Astrocyte of the spinal cord (primary cell): Measurements from ENCODE around the gene FSIP1.
A peak's percentile ranks its signal among the peaks of the same experiment; 100 is the strongest.

Experiments used
- DNase-seq: peaks from one replicate; pipeline ENCODE4 v3.0.0; 2011; ENCODE audit warnings: low read depth, low spot score
- H3K4me3 ChIP-seq: 2 replicates; pipeline ENCODE4 v1.5.1; 2011; ENCODE audit warnings: low read depth, mild to moderate bottlenecking, low read length, moderate library complexity
- in situ Hi-C: cut with HindIII; loops from 2 replicates; pipeline ENCODE4 v1.10.0; 2017; ENCODE audit warnings: low sequenced_read_pairs
- TF ChIP-seq, protein P1 (sequence below): IDR thresholded peaks from 2 replicates; pipeline ENCODE4 v1.5.1; 2012; ENCODE audit warnings: low read depth, mild to moderate bottlenecking, low read length, inconsistent platforms

FSIP1 gene

GRCh38 chr15:39555885-39556284 lies 226.8 kb downstream of the FSIP1 start:
- TF ChIP-seq, protein P1, sequence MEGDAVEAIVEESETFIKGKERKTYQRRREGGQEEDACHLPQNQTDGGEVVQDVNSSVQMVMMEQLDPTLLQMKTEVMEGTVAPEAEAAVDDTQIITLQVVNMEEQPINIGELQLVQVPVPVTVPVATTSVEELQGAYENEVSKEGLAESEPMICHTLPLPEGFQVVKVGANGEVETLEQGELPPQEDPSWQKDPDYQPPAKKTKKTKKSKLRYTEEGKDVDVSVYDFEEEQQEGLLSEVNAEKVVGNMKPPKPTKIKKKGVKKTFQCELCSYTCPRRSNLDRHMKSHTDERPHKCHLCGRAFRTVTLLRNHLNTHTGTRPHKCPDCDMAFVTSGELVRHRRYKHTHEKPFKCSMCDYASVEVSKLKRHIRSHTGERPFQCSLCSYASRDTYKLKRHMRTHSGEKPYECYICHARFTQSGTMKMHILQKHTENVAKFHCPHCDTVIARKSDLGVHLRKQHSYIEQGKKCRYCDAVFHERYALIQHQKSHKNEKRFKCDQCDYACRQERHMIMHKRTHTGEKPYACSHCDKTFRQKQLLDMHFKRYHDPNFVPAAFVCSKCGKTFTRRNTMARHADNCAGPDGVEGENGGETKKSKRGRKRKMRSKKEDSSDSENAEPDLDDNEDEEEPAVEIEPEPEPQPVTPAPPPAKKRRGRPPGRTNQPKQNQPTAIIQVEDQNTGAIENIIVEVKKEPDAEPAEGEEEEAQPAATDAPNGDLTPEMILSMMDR, result no peak
- no peak for DNase-seq

GRCh38 chr15:39554746-39555387 lies 227.8 kb downstream of the FSIP1 start:
- in situ Hi-C loops, result no loop called here
- H3K4me3 ChIP-seq, result no peak overlapping the region
- TF ChIP-seq, protein P1, result no peak
- DNase-seq, result peak; percentile 31

More at GRCh38 chr15:39555885-39556284, 226.8 kb downstream of the FSIP1 start:
- no peak overlapping the region for H3K4me3 ChIP-seq
- in situ Hi-C loops, result no loop called here

DNA sequence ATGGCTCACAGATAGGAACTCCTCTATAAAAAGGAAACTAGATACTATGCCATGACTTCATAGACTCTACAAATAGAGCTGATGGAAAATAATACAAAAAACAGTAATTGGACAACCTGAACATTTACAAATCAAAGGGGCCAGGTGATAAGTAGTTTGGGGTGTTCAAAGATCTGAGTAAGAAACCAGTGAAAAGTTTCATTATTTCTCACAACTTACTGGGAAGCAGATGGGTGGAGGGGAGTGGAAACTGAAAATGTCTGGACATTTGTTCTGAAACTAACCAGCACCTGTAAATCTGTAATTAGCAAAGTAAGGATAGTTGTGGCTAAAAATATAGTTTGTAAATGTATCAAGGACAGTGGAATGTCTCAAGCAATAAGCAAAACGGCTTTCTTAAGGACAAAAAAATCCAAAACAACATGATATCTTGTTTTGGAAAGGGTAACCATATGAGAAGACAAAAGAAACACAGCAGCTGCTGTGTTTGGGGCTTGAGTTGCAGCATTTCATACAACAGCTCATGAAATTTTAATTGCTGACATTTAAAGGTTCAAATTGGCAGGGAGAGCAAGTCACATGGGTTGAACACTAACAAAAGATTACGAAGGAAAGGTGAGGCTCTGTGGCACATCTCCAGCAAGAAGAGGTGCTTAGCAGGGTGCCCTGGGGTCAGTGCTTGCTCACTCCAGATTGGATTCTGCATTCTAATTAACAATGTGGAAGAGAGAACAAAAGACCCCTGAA lies 228.5 kb downstream of the FSIP1 start:
- TF ChIP-seq, protein P1, result no peak
- in situ Hi-C loops, result no loop called here
- no peak for DNase-seq
- H3K4me3 ChIP-seq, result no peak overlapping the region

GRCh38 chr15:39552556-39552955 lies 230.1 kb downstream of the FSIP1 start:
- DNase-seq, result no peak
- in situ Hi-C loops, result no loop called here
- no peak overlapping the region for H3K4me3 ChIP-seq
- TF ChIP-seq, protein P1, result no peak

DNA sequence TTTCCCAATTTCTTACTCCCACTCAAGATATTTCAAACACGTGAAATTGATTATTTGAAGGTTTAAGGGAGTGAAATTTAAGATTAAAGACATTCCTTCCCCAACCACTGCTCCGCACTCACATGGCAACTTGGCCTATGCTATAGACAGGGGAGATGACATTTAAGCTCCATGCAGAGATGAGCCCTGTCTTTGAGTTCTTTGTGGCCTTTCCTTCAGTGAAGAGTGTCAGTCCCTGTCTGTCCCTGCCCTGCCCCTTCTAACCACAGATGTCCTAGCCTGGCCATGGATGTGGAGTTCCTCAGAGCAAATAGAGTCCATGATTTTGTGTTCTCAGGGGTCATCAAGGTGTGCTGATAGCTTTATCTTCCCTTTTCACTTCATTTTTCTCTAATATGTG lies 231.2 kb downstream of the FSIP1 start:
- in situ Hi-C loops, result no loop called here
- TF ChIP-seq, protein P1, result no peak
- no peak overlapping the region for H3K4me3 ChIP-seq
- DNase-seq, result no peak
